Lower lobe of right lung (tissue), 2 donors: ENCODE measurements around the gene L3MBTL4. TPM values are rescaled to one million over a fixed set of nuclear protein-coding genes. Genes with fewer than 3 reads are reported as not detected.

Experiments used
- ATAC-seq, 2 donors: fragments of 200-7000 bp; cut with Tn5 transposase; one replicate each; pipeline ENCODE4 v1.9.1; 2020 to 2022; ENCODE audit warnings: mild to moderate bottlenecking in 2 of 2, moderate library complexity in 2 of 2
- DNase-seq: peaks from one replicate; pipeline ENCODE4 v3.0.0-alpha.2; 2020
- H3K27ac ChIP-seq: fragments of 200-600 bp; one replicate; pipeline ENCODE4 v1.8.0; 2022
- H3K27me3 ChIP-seq: fragments of 200-600 bp; one replicate; pipeline ENCODE4 v1.8.0; 2022; ENCODE audit warnings: low read depth
- H3K36me3 ChIP-seq: fragments of 200-600 bp; one replicate; pipeline ENCODE4 v1.8.0; 2022; ENCODE audit warnings: mild to moderate bottlenecking
- H3K4me1 ChIP-seq: fragments of 200-600 bp; one replicate; pipeline ENCODE4 v1.8.0; 2022
- H3K4me3 ChIP-seq: fragments of 200-600 bp; one replicate; pipeline ENCODE4 v1.8.0; 2022; ENCODE audit warnings: mild to moderate bottlenecking
- H3K9me3 ChIP-seq: fragments of 200-600 bp; one replicate; pipeline ENCODE4 v1.8.0; 2022
- intact Hi-C: fragments of 100-400 bp; cut with DNase I; formaldehyde crosslinking; loops from one replicate; pipeline ENCODE4 v1.11.0; 2022
- total RNA-seq: library from RNA; stranded (reverse); fragmentation: NEBNext Ultra II Directional; extraction: Animal tissue kit (Norgen Biotek cat#: 25700); gene quantifications from one replicate; pipeline ENCODE4 v1.2.1, GENCODE V29; 2021
- TF ChIP-seq, protein P1 (sequence below): fragments of 200-600 bp; IDR thresholded peaks from one replicate; pipeline ENCODE4 v1.8.0; 2022; ENCODE audit warnings: antibody characterized with exemption, mild to moderate bottlenecking
- donor health status: DM: no; HTN: yes; CAD: no; lungs with severe emphysema.

Gene L3MBTL4
- total RNA-seq, 1 donor from 2014 or later, result 16.9 TPM

DNA sequence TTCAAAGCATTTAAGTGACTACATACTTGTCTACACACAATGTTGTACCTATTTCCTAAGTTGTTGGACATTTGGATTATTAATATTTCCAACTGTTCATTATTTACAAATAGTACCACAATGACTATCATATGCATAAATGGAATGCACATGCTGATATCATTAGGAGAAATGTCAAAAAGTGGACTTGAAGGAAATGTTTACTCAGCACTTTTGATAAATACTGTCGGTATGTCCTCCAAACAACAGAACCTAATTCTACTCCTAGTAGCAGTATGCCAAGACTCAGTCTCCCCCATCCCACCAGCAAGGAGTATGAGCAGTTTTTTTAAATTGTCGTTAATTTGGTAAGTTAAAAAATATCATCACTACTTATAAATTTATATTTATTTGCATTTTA, 116.8 kb downstream of the L3MBTL4 start:
- DNase-seq, result no peak
- Histone ChIP-seq H3K4me1 (no peaks in the 10 kb centered on the region), H3K4me3 (no peak overlapping the region), H3K27me3 (no peaks in the 10 kb centered on the region), H3K27ac (no peak overlapping the region), H3K36me3 (no peaks in the 10 kb centered on the region), H3K9me3 (no peaks in the 10 kb centered on the region)
- ATAC-seq, result no peak
- intact Hi-C loops, result no loop called here
- TF ChIP-seq, protein P1, sequence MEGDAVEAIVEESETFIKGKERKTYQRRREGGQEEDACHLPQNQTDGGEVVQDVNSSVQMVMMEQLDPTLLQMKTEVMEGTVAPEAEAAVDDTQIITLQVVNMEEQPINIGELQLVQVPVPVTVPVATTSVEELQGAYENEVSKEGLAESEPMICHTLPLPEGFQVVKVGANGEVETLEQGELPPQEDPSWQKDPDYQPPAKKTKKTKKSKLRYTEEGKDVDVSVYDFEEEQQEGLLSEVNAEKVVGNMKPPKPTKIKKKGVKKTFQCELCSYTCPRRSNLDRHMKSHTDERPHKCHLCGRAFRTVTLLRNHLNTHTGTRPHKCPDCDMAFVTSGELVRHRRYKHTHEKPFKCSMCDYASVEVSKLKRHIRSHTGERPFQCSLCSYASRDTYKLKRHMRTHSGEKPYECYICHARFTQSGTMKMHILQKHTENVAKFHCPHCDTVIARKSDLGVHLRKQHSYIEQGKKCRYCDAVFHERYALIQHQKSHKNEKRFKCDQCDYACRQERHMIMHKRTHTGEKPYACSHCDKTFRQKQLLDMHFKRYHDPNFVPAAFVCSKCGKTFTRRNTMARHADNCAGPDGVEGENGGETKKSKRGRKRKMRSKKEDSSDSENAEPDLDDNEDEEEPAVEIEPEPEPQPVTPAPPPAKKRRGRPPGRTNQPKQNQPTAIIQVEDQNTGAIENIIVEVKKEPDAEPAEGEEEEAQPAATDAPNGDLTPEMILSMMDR, result no peak

DNA sequence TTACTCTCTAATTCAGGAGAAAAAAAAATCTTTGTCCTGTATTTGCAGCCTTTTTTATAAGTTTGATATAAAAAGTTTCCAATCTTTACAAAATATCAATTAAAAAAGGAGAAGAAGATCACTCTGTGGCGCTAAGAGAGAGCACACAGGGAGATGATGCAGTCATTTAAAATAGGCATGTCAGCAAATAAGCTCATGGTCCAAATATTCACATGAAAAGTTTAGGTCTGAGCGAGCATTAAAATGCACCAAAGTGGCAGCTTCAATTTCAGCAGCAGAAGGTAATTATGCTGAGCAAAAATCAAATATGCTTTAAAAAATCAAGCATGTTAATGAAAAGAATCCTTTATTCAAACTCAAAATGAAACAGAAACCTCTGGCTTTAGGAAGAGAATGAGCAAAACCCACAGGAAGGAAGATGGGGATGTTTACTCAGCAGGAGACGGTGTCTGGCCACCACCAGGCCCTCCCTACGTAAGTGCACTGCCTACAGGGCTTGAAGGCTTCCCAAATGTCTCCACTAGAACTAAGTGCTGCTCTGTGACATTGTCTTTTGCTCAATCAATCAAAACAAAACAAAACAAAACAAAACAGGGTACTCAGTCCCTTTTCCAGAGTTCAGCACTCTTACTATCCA, 120.4 kb downstream of the L3MBTL4 start:
- Histone ChIP-seq H3K4me3 (peak overlapping the region; percentile 30), H3K27me3 (no peaks in the 10 kb centered on the region), H3K9me3 (no peaks in the 10 kb centered on the region), H3K4me1 (no peaks in the 10 kb centered on the region), H3K36me3 (no peaks in the 10 kb centered on the region), H3K27ac (no peak overlapping the region)
- TF ChIP-seq, protein P1, result no peak
- peak; percentile 41 to 52 for ATAC-seq
- no peak for DNase-seq
- intact Hi-C loops, result no loop called here

DNA sequence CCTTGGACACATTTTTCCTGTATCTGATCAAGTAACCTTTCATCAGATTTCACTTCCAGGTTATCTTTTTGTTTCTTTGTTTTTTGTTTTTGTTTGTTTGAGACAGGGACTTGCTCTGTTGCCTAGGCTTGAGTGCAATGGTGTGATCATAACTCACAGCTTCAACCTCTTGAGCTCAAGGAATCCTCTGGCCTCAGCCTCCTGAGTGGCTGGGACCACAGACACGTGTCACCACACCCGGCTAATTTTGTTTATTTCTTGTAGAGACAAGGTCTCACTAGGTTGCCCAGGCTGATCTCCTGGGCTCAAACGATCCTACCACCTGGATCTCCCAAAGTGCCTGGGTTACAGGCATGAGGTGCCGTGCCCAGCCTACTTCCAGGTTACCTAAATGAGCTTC, 124.9 kb downstream of the L3MBTL4 start:
- intact Hi-C loops, result no loop called here
- TF ChIP-seq, protein P1, result no peak
- no peaks in the 10 kb centered on the region for H3K27me3 ChIP-seq
- no peaks in the 10 kb centered on the region for H3K36me3 ChIP-seq
- no peaks in the 10 kb centered on the region for H3K4me1 ChIP-seq
- DNase-seq (no peak), ATAC-seq (no peak)
- no peak overlapping the region for H3K27ac ChIP-seq
- H3K9me3 ChIP-seq, result no peaks in the 10 kb centered on the region
- H3K4me3 ChIP-seq, result no peak overlapping the region

DNA sequence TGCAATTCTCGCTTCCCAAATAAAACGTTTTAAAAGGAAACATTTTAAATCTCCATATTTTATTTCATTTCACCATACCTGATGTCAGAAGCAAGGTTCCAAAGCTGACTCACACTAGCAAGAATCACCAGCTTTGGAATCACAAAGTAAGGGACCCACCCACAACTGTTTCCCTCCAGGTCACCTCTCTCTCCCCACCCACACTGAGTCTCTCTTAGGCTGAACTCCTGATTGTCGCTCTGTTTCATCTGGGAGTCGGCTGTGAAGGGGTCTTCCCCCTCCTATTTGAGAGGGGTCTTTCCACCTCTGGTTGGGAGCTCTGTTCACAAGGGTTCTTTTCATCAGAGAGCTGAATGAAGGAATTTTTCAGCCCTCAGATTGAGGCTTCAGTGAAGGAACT, 128.1 kb downstream of the L3MBTL4 start:
- Histone ChIP-seq H3K27me3 (no peaks in the 10 kb centered on the region), H3K9me3 (no peaks in the 10 kb centered on the region), H3K27ac (no peak overlapping the region), H3K36me3 (no peaks in the 10 kb centered on the region), H3K4me1 (no peaks in the 10 kb centered on the region), H3K4me3 (no peak overlapping the region)
- no peak for DNase-seq
- no peak for ATAC-seq
- TF ChIP-seq, protein P1, result no peak
- intact Hi-C loops, result no loop called here

DNA sequence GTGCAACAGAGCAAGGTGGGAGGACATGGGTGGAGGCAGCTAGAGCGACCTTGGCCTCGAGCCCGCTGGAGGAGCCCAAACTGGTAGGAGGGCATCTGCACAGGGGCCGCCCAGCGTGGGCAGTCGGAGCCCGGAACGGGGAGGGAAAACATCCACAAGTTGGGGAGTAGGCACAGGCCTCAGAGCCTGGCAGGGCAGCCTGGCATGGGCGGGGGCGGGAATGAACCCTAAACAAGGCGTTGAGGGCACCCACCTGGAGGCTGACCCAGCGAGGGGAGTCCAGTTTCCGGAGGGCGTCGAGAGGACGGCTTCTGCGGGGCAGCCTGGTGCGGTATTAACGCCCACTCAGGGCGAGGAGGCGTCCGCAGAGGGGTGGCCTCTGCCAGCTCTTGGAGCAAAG, 129.9 kb downstream of the L3MBTL4 start:
- H3K27ac ChIP-seq, result no peak overlapping the region
- no peak overlapping the region for H3K4me3 ChIP-seq
- no peaks in the 10 kb centered on the region for H3K36me3 ChIP-seq
- no peak for DNase-seq
- no peaks in the 10 kb centered on the region for H3K9me3 ChIP-seq
- no peaks in the 10 kb centered on the region for H3K4me1 ChIP-seq
- no peaks in the 10 kb centered on the region for H3K27me3 ChIP-seq
- TF ChIP-seq, protein P1, result no peak
- no peak for ATAC-seq
- intact Hi-C loops, result no loop called here
